ENCODE data around the gene BCL7B. TPM values are rescaled to one million over a fixed set of nuclear protein-coding genes. Genes with fewer than 3 reads are reported as not detected.

Gene BCL7B
- total RNA-seq, 1 experiment from 2014 or later: 95.4 TPM

GRCh38 chr7:73573791-73574190, 16.3 kb upstream of the BCL7B start:
- ChIA-PET CTCF (no interaction called here), POLR2A (no interaction called here)
- Histone ChIP-seq H3K27me3 (ENCODE audit: control insufficient read depth, insufficient read depth, low read length) (no peaks in the 10 kb centered on the region), H3K4me3 (ENCODE audit: low read depth in 2 of 2, low read length in 2 of 2) (no peak overlapping the region), H3K4me1 (ENCODE audit: control insufficient read depth, insufficient read depth, low read length) (peaks cover 12% of the 10 kb centered on the region), H3K27ac (ENCODE audit: low read length) (no peak overlapping the region), H3K9me3 (ENCODE audit: control insufficient read depth, insufficient read depth, low read depth, low read length) (no peaks in the 10 kb centered on the region), H3K36me3 (ENCODE audit: control insufficient read depth, insufficient read depth, low read length) (no peaks in the 10 kb centered on the region; the same call in none of the 2 replicates)
- ATAC-seq (no peak), DNase-seq (ENCODE audit: low read depth, low spot score) (no peak)
- no TSS peak for BruUV-seq (replicated peaks)
- in situ Hi-C loops (cut with HindIII; ENCODE audit: low pct_unique_long_range_greater_than_20kb, low sequenced_read_pairs): no loop called here
- TF ChIP-seq REST (IDR thresholded peaks at IDR 0.05; ENCODE audit: insufficient read depth in 1 of 2, low read depth in 2 of 2, low read length in 1 of 2): no peak
- intact Hi-C loops (cut with micrococcal nuclease; ENCODE audit: unreplicated experiment): no loop called here

GRCh38 chr7:73573276-73573675, 15.8 kb upstream of the BCL7B start:
- Histone ChIP-seq H3K9me3 (ENCODE audit: control insufficient read depth, insufficient read depth, low read depth, low read length) (no peaks in the 10 kb centered on the region), H3K27me3 (ENCODE audit: control insufficient read depth, insufficient read depth, low read length) (no peaks in the 10 kb centered on the region), H3K27ac (ENCODE audit: low read length) (no peak overlapping the region), H3K4me1 (ENCODE audit: control insufficient read depth, insufficient read depth, low read length) (peaks cover 12% of the 10 kb centered on the region), H3K4me3 (ENCODE audit: low read depth in 2 of 2, low read length in 2 of 2) (no peak overlapping the region), H3K36me3 (ENCODE audit: control insufficient read depth, insufficient read depth, low read length) (no peaks in the 10 kb centered on the region; the same call in none of the 2 replicates)
- TF ChIP-seq POLR2AphosphoS5 (IDR thresholded peaks at IDR 0.05; ENCODE audit: low read depth, low read length) (no peak), REST (IDR thresholded peaks at IDR 0.05; ENCODE audit: insufficient read depth in 1 of 2, low read depth in 2 of 2, low read length in 1 of 2) (no peak), CTCF (IDR thresholded peaks at IDR 0.05) (no peak), TCF7L2 (IDR thresholded peaks at IDR 0.05; ENCODE audit: low read depth, low read length) (no peak), SIN3A (IDR thresholded peaks at IDR 0.05; ENCODE audit: borderline replicate concordance, insufficient read depth, low read depth, low read length) (no peak)
- ATAC-seq (no peak), DNase-seq (ENCODE audit: low read depth, low spot score) (no peak)
- ChIA-PET POLR2A (no interaction called here), CTCF (no interaction called here)
- intact Hi-C loops (cut with micrococcal nuclease; ENCODE audit: unreplicated experiment) (no loop called here), in situ Hi-C loops (cut with HindIII; ENCODE audit: low pct_unique_long_range_greater_than_20kb, low sequenced_read_pairs) (no loop called here)
- no TSS peak for BruUV-seq (replicated peaks)

Measured in Panc1 (cell line).